NCI-H2196 (cell line): ENCODE measurements around the gene PLEKHA7.
A peak's percentile ranks its signal among the peaks of the same experiment; 100 is the strongest.

ENCODE experiments used
- DNase-seq: peaks from one replicate; lab custom pipeline; 2025; ENCODE audit not compliant: unreplicated experiment; lab: John Stamatoyannopoulos, UW

The PLEKHA7 gene

DNA sequence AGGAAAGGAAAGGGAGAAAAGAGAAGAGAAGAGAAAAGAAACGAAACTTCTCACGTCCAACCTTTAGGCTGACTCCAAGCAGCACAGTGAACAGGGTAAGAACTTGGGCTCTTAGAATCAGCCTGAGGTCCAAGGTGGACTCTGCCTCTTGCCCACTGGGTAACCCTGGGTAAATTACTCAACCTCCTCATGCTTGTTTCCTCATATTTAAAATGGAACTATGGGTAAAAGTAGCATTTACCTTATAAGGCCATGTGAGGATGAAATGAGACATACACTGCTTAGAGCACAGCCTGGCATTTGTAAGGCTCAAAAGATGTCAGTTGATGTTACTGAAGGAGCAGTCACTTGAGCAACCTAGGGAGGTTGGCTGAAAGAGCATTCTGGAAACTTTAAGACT lies 167.9 kb downstream of the PLEKHA7 start:
- DNase-seq = no peak

DNA sequence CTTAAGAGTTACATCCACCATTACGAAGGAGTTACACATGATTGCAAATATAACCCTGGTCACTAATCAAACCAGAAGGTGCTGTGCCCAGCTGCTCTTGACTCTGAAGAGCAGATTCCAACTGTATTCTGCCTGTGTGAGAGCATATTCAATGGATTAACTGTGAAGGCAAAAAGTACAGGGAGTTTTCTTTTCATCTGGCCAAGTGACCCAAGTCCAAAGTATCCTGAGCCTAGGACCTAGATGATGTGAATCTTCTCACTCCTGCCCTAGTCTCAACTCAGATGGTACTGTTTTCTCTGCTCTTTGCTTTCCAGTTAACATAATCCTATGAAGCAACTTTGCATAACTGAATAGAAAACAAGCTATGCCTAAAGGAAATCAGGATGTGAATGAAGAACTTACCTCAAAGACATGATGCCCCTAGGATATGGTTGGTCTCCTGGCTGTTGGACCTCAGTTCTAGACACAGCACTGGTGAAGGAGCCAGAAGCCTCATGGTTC lies 169.9 kb downstream of the PLEKHA7 start:
- DNase-seq = no peak

DNA sequence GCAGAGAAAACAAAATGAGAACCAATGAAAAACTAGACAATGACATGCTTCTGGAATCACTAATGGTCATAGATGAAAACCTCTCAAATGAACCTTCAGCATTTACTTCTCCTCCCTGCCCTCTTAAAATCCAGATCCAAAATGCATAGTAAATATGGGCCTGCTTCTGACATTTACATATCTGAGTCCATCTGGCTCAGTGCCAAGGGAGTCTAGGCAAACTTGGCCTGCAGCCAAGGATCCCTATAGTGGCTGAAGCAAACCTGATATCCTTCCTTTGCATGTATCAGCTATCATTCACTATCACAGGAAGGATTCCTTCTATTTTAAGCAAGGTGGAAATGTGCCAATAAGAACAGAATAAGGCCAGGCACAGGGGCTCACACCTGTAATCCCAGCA lies 170.9 kb downstream of the PLEKHA7 start:
- DNase-seq = peak; percentile 84

- no peak for DNase-seq
These were observed 172.2 kb downstream of the PLEKHA7 start for GRCh38 chr11:16841984-16842383.

DNA sequence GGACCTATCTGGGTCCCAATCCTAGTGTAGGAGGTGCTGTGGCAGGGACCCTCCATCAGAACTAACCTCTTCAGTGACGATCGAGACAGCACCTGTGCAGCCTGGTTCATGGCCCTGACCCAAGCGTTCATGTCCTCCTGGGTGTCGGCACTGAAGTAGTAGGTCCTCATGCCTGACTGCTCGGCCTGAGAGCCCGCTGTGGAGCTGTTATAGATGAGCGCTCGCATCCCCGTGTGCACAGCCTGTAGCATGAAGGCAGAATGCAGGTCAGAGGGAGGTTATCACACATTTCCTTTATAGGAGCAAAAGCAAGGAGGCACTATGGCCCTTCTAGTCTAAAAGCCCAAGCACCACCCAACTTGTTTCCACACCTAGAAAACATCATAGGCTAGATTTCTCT lies 172.7 kb downstream of the PLEKHA7 start:
- DNase-seq = no peak

GRCh38 chr11:16840951-16841350 lies 173.3 kb downstream of the PLEKHA7 start:
- DNase-seq = no peak

DNA sequence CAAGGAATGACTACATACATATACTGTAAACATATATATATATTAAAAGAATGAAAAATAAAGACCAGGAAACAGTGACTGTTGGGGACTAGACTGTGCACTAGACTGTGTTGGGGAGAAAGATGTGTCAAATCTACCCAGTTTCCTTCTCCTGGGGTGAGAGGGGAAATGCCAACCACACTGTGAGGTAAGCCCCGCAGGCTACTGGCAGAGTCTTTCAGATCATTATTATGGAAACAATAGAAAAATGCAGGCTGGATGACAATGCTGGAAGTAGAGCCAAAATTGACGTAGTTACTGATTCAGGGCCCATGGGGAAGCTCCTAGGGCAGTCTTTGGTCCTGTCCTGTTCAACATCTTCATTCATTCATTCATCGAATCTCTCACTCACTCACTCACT lies 174.4 kb downstream of the PLEKHA7 start:
- DNase-seq = no peak

GRCh38 chr11:16834384-16834783 lies 179.8 kb downstream of the PLEKHA7 start:
- no peak for DNase-seq

- DNase-seq = no peak
These were observed 181.2 kb downstream of the PLEKHA7 start for GRCh38 chr11:16833026-16833425.

DNA sequence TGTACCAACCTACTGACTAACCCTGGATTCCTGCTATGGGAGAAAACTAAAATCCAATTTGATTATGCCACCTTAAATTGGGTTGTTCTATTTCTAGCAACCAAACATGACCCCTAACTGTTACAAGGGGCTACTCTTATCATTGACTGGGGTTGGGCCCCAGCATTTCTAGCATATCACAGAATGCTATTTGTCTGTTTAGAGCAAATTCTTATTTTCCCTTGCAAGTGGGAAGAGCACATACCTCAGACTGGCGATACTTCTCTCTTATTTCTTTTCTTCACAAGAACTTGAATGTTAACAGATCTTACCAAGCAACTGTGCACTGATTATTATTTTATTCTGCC lies 182.0 kb downstream of the PLEKHA7 start:
- DNase-seq = no peak

- DNase-seq = no peak
These were observed 182.7 kb downstream of the PLEKHA7 start for GRCh38 chr11:16831316-16832192.

DNA sequence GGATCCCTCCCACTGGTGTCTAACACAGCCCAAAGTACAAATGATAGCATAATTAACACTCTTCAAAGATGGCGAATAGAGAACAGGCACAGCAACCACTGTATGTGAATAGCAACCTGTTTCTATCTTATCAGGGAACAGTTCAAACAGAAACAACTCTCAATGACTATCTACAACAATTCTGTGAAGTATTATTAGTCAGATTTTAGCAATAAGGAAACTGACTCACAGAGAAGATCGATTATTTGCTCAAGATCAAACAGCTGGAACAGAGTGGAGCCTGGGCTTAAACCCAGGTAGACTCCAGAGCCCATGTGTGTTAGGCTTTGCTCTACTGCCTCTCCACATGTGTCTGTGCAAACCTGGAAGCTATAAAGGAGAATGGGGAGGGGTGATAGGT lies 187.1 kb downstream of the PLEKHA7 start:
- DNase-seq = no peak

DNA sequence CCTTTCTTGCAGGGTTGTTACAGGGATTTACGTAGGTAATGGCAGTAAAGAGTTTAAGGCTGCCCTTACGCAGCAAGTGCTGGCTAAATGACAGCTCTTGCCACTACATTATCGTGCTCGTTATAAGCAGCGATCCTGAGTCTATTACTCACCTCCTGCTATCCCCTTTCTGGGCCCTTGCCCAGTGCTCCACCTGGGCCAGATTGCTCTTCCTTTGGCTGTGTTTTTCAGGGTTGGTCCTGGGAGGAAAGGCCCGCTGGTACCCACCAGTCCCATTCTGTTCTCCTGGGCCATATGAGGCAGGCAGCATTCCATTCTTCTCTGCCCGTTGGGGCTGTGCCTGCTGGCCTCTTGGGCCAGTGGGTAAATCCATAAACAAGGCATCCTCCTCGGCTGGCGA lies 188.2 kb downstream of the PLEKHA7 start:
- DNase-seq = no peak

GRCh38 chr11:16825101-16825500 lies 189.1 kb downstream of the PLEKHA7 start:
- DNase-seq = no peak

DNA sequence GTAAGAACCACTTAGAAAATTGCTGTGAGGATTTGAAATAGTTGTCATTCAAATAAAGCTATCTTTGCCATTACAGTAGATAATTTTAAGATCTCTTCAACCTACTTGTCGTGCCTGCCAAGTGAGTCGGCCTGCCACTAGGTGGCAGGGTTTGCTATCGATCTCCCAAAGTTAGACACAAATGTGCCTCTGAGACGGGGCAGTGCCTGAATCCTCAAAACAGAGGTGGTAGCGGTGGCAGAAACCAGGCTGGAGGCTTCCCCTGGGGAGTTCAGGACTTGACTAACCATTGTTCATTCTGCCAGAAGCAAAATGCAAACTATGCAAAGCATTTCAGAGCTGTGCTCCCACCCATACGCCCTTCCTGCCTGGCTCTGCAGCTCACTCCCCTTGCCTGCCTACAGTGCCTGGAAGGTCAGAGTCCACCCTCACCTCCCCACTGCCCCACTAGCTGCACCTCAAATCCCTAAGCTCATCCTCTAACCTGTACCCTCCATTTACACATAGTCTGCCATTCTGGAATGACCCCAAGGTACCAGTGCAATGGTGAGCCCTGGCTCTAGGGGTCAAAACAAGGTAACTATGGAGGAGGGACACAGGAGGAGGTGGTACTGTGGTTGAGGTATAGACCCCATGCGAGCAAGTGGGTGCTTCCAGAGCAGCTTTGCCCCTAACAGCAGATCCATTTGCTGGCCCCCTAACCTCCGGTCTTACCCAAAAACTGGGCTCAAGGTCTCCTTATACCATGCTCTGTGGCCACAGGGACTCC lies 193.7 kb downstream of the PLEKHA7 start:
- peak; percentile 73 for DNase-seq

DNA sequence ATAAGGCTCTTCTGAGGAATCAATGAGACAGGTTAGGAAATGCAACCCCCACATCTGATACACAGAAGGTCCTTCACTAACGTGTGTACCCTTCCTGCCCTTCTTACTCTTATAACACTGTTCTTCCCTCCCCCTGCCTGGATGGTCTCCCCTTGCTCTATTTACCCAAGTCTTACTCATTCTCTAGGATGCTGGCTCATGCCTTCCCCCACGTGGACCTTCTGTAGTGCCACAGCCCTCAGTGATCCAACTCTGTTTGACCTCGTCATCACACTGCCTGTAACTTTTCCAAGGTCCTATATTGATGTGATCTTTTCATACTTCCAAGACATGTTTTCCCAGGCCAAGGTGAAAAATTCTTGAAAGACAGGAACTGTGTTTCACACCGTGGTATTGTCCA lies 195.9 kb downstream of the PLEKHA7 start:
- no peak for DNase-seq

DNA sequence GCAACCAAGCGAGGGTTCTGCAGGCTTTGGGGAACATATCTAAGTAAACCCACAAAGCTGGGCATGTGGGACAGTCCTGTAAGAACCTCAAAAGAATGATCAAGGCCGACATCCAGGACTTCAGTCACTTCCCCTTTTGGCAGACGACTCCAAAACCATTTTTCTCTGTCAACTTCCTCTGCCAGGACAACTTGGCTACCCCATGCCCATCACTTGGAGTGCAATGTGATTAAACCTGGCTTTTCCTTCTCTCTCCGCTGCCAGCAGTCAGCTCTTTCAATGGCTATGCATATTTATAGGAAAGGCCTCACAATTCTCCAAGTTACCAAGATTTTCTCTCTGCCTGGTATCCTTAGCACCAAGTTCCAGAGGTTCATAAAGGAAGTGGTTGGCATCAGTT lies 196.9 kb downstream of the PLEKHA7 start:
- DNase-seq = no peak

DNA sequence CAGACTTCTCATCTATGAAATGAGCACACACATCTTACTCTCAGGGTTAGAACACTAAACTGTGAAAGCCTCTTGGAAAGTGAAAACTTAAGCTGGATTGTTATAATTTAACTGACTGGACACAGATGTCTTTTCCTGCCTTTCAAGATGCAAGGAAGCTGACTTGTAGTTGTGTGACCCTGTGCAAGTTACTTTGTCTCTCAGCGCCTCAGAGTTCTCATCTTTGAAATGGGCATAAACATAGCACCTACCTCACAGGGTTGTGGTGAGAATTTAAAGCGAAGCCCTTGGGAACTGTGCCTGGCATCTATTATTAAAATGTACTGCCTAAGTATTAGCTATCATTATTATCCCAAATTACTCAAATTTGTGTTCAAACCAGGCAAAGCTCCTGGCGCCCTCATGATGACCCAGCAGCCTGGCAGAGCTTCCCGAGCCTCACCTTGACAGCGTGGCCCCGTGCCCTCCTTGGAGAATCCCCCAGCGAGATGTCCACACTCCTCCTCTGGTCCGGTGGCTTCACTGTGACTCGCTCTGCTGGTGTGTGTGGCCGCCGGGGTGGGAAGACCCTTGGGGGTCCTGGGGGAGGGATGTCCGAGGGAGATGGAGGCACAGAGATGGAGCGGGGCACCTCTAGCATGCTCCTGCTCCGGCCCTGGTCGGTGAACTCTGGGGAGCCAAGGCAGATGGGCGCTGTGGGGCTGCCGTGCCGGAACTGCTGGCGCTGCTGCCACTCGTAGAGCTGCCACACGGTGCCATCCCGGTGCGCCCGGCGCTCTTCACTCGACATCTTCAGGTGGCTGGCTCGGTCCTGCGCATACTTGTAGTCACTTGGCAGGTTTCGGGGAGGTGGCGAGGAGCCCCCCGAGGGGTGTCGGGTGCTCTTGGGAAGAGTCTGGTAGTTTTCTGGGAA lies 197.6 kb downstream of the PLEKHA7 start:
- DNase-seq = no peak

- DNase-seq = peak; percentile 93
These were observed 199.0 kb downstream of the PLEKHA7 start for GRCh38 chr11:16815047-16815767.

GRCh38 chr11:16814410-16815046 lies 199.7 kb downstream of the PLEKHA7 start:
- no peak for DNase-seq
